HG02571 (cell line): Measurements from ENCODE around the gene TGFBR1.
A peak's percentile ranks its signal among the peaks of the same experiment; 100 is the strongest.

ENCODE experiments used
- ATAC-seq: cut with Tn5 transposase; IDR thresholded peaks from one replicate; pipeline ENCODE4 v1.9.1; 2021; ENCODE audit warnings: mild to moderate bottlenecking, moderate library complexity; ENCODE audit not compliant: unreplicated experiment

TGFBR1 gene

GRCh38 chr9:99130069-99130468 lies 25.2 kb downstream of the TGFBR1 start:
- peak; percentile 69 for ATAC-seq

DNA sequence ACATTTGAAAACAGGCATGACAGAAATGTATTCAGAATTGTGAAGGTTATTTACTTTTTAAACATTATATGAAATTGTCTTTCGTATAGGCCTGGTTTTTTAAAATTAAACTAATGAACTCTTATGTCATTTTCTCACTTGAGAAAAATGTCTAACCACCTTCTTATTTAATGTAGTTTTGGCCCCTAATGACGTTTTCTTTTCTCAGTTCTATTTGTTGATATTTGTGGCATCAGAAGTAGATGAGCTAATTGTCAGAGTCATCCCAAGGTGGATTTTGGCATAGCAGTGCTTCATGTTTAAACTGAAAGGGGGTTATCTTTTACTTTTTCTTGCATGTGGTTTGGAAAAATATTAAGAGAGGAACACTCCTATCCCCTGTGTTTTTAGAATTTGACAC lies 28.2 kb downstream of the TGFBR1 start:
- no peak for ATAC-seq

GRCh38 chr9:99134893-99135341 lies 30.0 kb downstream of the TGFBR1 start:
- no peak for ATAC-seq

DNA sequence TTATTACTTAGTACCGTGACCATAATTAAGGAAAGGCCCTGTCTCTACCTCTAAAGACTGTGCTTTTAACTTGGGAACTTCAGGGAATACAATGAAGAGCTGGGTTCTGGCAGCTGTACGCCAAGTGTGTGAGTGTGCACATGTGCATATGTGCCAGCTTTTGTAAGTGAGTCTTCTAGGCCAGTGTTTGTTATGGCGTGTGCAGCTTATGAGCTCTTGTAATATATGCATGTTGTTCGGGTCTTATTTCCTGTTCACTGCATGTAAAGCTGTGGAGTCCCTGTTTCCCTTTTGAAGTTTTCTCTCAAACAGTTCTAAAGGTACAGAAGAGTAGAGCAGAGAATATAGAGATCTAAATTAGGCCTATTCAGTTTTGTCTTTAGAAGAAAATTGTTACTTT lies 30.5 kb downstream of the TGFBR1 start:
- no peak for ATAC-seq

- no peak for ATAC-seq
Measured at GRCh38 chr9:99137225-99137624, 32.3 kb downstream of the TGFBR1 start.

GRCh38 chr9:99137891-99138290 lies 33.0 kb downstream of the TGFBR1 start:
- no peak for ATAC-seq

- no peak for ATAC-seq
Measured at GRCh38 chr9:99138424-99139284, 33.7 kb downstream of the TGFBR1 start.

DNA sequence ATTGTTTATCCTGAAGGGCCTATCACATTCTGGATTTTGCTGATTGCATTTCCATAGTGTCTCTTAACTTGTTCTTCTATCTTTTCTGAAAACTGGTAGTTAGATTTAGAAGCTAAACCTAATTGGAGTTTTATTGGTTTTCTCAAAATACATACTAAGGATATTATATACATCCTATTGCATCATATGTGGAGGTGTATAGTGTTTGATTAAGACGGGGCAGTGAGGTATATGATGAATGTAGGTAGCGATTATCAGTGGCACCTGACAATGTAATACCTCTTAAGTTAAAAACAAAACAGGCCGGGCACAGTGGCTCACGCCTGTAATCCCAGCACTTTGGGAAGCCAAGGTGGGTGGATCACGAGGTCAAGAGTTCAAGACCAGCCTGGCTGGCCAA lies 35.0 kb downstream of the TGFBR1 start:
- no peak for ATAC-seq

GRCh38 chr9:99140685-99141314 lies 35.9 kb downstream of the TGFBR1 start:
- no peak for ATAC-seq

GRCh38 chr9:99141849-99142248 lies 36.9 kb downstream of the TGFBR1 start:
- ATAC-seq = no peak

- no peak for ATAC-seq
Measured at GRCh38 chr9:99142275-99142674, 37.4 kb downstream of the TGFBR1 start.

DNA sequence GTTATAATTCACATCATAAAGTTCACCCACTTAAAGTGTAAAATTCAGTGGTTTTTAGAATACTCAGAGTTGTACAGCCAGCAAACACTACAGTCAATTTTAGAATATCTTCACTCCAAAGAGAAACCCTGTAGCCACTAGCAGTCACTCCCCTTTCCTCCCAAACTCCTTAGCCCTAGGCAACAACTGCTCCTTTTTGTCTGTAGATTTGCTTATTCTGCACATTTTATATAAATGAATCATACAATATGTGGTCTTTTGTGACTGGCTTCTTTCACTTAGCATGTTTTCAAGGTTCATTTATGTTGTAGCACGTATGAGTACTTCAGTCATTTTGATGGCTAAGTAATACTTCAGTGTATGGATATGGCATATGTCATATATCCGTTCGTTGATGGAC lies 38.7 kb downstream of the TGFBR1 start:
- ATAC-seq = no peak

GRCh38 chr9:99144966-99145365 lies 40.1 kb downstream of the TGFBR1 start:
- ATAC-seq = no peak

DNA sequence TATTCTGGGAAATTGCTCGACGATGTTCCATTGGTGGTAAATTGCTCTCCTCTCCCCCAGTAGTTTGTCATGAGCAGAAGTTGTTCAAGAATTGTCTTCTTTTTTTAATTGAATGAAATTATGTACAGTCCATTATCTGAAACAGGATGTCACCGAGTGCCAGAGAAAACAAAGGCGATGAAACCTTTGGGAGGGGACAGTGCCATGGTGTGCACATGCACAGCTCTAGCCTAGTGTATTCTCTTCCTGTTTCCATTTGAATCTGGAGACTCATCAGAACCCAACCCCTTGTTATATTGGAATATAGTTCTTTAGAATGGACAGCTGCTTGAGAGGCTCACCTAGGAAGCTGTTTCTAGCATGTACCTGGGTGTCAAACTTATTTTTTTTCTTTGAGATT lies 41.7 kb downstream of the TGFBR1 start:
- no peak for ATAC-seq

GRCh38 chr9:99147177-99147576 lies 42.3 kb downstream of the TGFBR1 start:
- ATAC-seq = no peak

- no peak for ATAC-seq
Measured at GRCh38 chr9:99150451-99151171, 45.7 kb downstream of the TGFBR1 start.

- ATAC-seq = no peak
Measured at GRCh38 chr9:99154356-99154755, 49.4 kb downstream of the TGFBR1 start.

DNA sequence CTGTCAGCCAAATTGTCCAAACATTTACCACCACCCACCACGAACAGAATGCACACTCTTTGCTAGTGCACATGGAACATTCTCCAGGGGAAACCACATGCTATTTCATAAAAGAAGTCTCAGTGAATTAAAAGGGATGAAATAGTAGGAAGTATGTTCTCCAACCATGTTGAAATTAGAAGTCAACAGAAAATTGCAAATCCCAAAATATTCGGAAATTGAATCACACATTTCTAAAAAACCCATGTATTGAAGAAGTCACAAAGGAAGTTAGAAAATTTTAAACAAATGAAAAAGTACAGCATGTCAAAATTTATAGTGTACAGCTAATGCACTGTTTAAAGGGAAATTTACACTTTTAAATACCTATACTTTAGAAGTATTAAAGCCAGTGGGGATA lies 50.8 kb downstream of the TGFBR1 start:
- no peak for ATAC-seq

DNA sequence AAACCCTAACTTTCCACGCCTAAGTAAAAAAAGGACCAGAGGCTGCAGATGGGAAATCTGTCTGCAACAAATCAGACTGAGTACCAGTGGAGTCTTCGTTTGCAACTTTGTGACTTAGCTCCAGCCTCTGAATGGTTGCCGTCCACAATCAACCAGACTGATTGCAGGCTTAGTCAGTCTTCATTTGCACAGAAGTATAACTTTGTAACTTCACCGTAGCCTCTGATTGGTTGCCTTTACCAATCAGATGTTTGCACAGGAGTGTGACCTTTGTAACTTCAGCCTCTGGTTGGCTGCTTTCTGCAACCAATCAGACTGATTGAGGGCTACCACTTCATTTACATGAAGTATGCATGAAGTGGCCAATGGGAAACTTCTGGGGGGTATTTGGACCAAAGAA lies 53.7 kb downstream of the TGFBR1 start:
- ATAC-seq = no peak

GRCh38 chr9:99160173-99160572 lies 55.3 kb downstream of the TGFBR1 start:
- no peak for ATAC-seq

DNA sequence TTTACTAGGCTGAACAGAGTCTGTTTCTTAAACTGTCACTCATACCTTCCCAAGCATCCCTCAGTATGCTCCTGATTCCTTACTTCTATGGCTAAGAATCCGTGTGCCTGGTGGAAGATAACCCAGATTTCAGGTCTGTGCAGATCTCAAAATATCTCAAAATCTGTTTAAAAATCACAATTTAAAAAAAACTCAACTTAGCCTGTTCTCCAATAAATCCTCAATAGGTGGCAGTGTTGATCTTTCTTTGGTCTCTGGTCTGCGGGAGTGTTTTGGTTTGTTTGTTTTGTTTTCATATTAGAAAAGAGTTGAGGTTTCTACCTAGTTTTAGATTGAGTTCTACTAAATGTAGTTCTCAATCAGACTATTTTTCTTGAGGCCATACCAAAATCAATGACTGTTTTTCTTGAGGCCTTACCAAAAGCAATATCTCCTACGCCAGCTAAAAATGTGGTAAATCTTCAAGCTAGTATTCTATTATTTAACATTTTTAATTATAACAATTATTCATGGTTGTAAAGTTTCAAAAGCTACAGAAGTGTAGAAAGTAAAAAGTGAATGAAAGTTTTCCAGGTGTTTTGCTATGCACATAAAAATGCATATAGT lies 57.9 kb downstream of the TGFBR1 start:
- no peak for ATAC-seq
